HCT116 (cell line): ENCODE results near the gene WFDC1. TPM values are rescaled to one million over a fixed set of nuclear protein-coding genes. Genes with fewer than 3 reads are reported as not detected.

Experiments
- ATAC-seq: fragments of 200-7000 bp; cut with Tn5 transposase; 2 replicates; pipeline ENCODE4 v1.9.1; 2020; ENCODE audit warnings: mild to moderate bottlenecking, moderate library complexity
- BruUV-seq: library from RNA; stranded (reverse); fragments of 400-500 nt; replicated peaks from 2 replicates; lab custom pipeline; 2021; lab: Mats Ljungman, UMichigan
- CTCF ChIA-PET: fragments of 300-600 bp; sonication (Branson Sonifier 250); formaldehyde crosslinking; loops from one replicate; lab custom pipeline; 2021; ENCODE audit warnings: antibody characterized with exemption; lab: Charles Lee
- POLR2A ChIA-PET: fragments of 300-600, 350-600 bp; sonication (Branson Sonifier 250); formaldehyde crosslinking; loops from one replicate; lab custom pipeline; 2021; ENCODE audit warnings: antibody characterized with exemption; lab: Charles Lee
- RAD21 ChIA-PET, 2 experiments: fragments of 300-600 bp; sonication (Branson Sonifier 250); formaldehyde crosslinking; loops; one replicate each; lab custom pipeline; 2023; ENCODE audit warnings: low total read pairs in 2 of 2; ENCODE audit not compliant: uncharacterized antibody in 2 of 2, unreplicated experiment in 2 of 2, low non-redundant PET in 1 of 2; lab: Charles Lee
- DNase-seq: peaks from one replicate; pipeline ENCODE4 v3.0.0-alpha.2; 2010; ENCODE audit warnings: low read depth, low spot score
- H2AFZ ChIP-seq: fragments of 200-600 bp; shearing (Covaris generic), sonication (generic); 2 replicates; pipeline ENCODE4 v1.6.1; 2017; ENCODE audit warnings: low read depth, mixed run types, mixed read lengths, antibody characterized with exemption, low read length; ENCODE audit not compliant: poor library complexity, severe bottlenecking
- H3K27ac ChIP-seq: 2 replicates; pipeline ENCODE4 v1.5.1; 2012; ENCODE audit warnings: low read depth, low read length
- H3K27me3 ChIP-seq: fragments of 200-600 bp; sonication (generic); 2 replicates; pipeline ENCODE4 v1.6.1; 2016; ENCODE audit warnings: mixed run types, low read length, mixed read lengths; ENCODE audit not compliant: insufficient read depth
- H3K36me3 ChIP-seq, 2 experiments: fragments of 200-500 bp in 1 of 2; fragments of 200-600 bp in 1 of 2; sonication (Bioruptor generic) in 1 of 2; sonication (generic) in 1 of 2; 2 replicates each; pipeline versions ENCODE4 v1.5.1 to v1.6.1; 2014 to 2016; ENCODE audit warnings: low read length in 2 of 2, inconsistent platforms in 1 of 2, mixed read lengths in 1 of 2, mixed run types in 1 of 2; ENCODE audit not compliant: insufficient read depth in 2 of 2, control insufficient read depth in 1 of 2
- H3K4me1 ChIP-seq, 2 experiments: fragments of 200-600 bp in 1 of 2; sonication (generic) in 1 of 2; 2 replicates each; pipeline versions ENCODE4 v1.5.1 to v1.6.1; 2012 to 2017; ENCODE audit warnings: low read length in 2 of 2, inconsistent platforms in 1 of 2, mild to moderate bottlenecking in 1 of 2, mixed read lengths in 1 of 2, mixed run types in 1 of 2, moderate library complexity in 1 of 2; ENCODE audit not compliant: insufficient read depth in 2 of 2, control insufficient read depth in 1 of 2
- H3K4me2 ChIP-seq: fragments of 200-600 bp; sonication (generic); 2 replicates; pipeline ENCODE4 v1.6.1; 2017; ENCODE audit warnings: mixed run types, low read length, mixed read lengths
- H3K4me3 ChIP-seq, 2 experiments: fragments of 200-600 bp in 1 of 2; sonication (generic) in 1 of 2; replicated peaks in 1 of 2; 2 replicates each; pipeline ENCODE4 v1.5.1; 2011 to 2016; ENCODE audit warnings: low read length in 2 of 2, control low read depth in 1 of 2, low read depth in 1 of 2, mild to moderate bottlenecking in 1 of 2, mixed read lengths in 1 of 2, mixed run types in 1 of 2
- H3K79me2 ChIP-seq: fragments of 200-600 bp; sonication (generic); 2 replicates; pipeline ENCODE4 v1.6.1; 2017; ENCODE audit warnings: mild to moderate bottlenecking, mixed run types, low read length, moderate library complexity, mixed read lengths; ENCODE audit not compliant: insufficient read depth
- H3K9ac ChIP-seq: fragments of 200-600 bp; sonication (generic); 2 replicates; pipeline ENCODE4 v1.6.1; 2016; ENCODE audit warnings: low read length, mixed read lengths
- H3K9me2 ChIP-seq: fragments of 200-600 bp; sonication (generic), shearing (Covaris generic); 2 replicates; pipeline ENCODE4 v1.6.1; 2017; ENCODE audit warnings: mixed run types, mild to moderate bottlenecking, moderate library complexity; ENCODE audit not compliant: insufficient read depth
- H3K9me3 ChIP-seq, 2 experiments: fragments of 200-500 bp in 1 of 2; fragments of 200-600 bp in 1 of 2; sonication (Bioruptor generic) in 1 of 2; sonication (generic) in 1 of 2; 2 replicates each; pipeline ENCODE4 v1.6.1; 2014 to 2017; ENCODE audit warnings: low read length in 2 of 2, mixed read lengths in 2 of 2, inconsistent platforms in 1 of 2, low read depth in 1 of 2, mild to moderate bottlenecking in 1 of 2, mixed run types in 1 of 2, moderate library complexity in 1 of 2; ENCODE audit not compliant: control insufficient read depth in 1 of 2, insufficient read depth in 1 of 2
- H4K20me1 ChIP-seq: fragments of 200-600 bp; sonication (generic), shearing (Covaris generic); 2 replicates; pipeline ENCODE4 v1.6.1; 2017; ENCODE audit warnings: mixed run types, mild to moderate bottlenecking, moderate library complexity; ENCODE audit not compliant: insufficient read depth
- CEBPB ChIP-seq: IDR thresholded peaks from 2 replicates; pipeline ENCODE4 v1.6.1; 2012; ENCODE audit warnings: low read depth
- EZH2phosphoT487 ChIP-seq: fragments of 200-600 bp; IDR thresholded peaks from 2 replicates; pipeline ENCODE4 v1.6.1; 2018; ENCODE audit warnings: antibody characterized with exemption, borderline replicate concordance
- FOSL1 ChIP-seq: IDR thresholded peaks from 2 replicates; pipeline ENCODE4 v1.6.1; 2012; ENCODE audit warnings: low read depth
- POLR2A ChIP-seq: IDR thresholded peaks from 2 replicates; pipeline ENCODE4 v1.7.0; 2011; ENCODE audit warnings: borderline replicate concordance; ENCODE audit not compliant: insufficient read depth, insufficient read length; ENCODE audit errors: extremely low read depth
- SIN3A ChIP-seq: IDR thresholded peaks from 2 replicates; pipeline ENCODE4 v1.6.1; 2012; ENCODE audit warnings: low read depth
- ZFX ChIP-seq: fragments of 450-650 bp; IDR thresholded peaks from 2 replicates; pipeline ENCODE4 v1.6.1; 2017
- intact Hi-C: fragments of 100-400 bp; cut with micrococcal nuclease; formaldehyde crosslinking; loops from 2 replicates; pipeline ENCODE4 v1.10.0; 2022
- total RNA-seq: library from RNA; stranded (reverse); gene quantifications from one replicate; pipeline ENCODE4 v1.2.1, GENCODE V29; 2021; ENCODE audit not compliant: unreplicated experiment
- TF ChIP-seq, protein P1 (sequence below): IDR thresholded peaks from 2 replicates; pipeline ENCODE4 v1.6.1; 2012
- TF ChIP-seq, protein P2 (sequence below): IDR thresholded peaks from 2 replicates; pipeline ENCODE4 v1.6.1; 2012; ENCODE audit warnings: low read depth

Gene WFDC1
- total RNA-seq, 1 experiment from 2014 or later = 0.42 TPM

DNA sequence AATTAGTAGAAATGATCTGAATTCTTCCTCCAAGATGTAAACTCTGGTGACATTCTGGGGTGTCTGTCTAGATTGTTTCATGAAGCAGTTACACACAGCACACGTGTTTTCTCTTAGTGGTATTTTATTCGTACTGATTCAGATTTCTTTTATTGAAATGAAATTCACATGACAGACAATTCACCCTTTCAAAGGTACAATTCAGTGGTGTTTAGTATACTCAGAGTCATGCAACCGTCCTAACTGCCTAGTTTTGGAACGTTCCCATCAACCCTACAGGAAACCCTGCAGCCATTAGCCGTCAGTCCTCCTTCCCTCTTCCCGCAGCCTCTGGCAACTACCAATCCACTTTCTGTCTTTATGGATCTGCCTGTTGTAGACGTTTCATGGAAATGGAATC, 8.8 kb downstream of the WFDC1 start:
- H3K4me2 ChIP-seq = no peak overlapping the region
- CTCF ChIA-PET = interaction anchor here (1.4 kb wide), 1 partner anchor 27 kb away, joined by 4 read pairs; no protein-coding TSS in a partner anchor
- DNase-seq (no peak), ATAC-seq (no peak)
- H3K9ac ChIP-seq = no peak overlapping the region
- no peak overlapping the region for H2AFZ ChIP-seq
- peaks cover 0 to 6% of the 10 kb centered on the region in 2 experiments; a peak in 1 of 4 replicates for H3K4me1 ChIP-seq
- RAD21 ChIA-PET = no interaction called here
- no peak overlapping the region for H3K27ac ChIP-seq
- peaks cover 15% of the 10 kb centered on the region; the same call in 1 of the 2 replicates for H3K27me3 ChIP-seq
- H3K79me2 ChIP-seq = no peaks in the 10 kb centered on the region
- no peaks in the 10 kb centered on the region for H3K9me2 ChIP-seq
- TF ChIP-seq, protein P1, sequence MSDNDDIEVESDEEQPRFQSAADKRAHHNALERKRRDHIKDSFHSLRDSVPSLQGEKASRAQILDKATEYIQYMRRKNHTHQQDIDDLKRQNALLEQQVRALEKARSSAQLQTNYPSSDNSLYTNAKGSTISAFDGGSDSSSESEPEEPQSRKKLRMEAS = no peak
- TF ChIP-seq EZH2phosphoT487 (no peak), CEBPB (no peak), FOSL1 (no peak), ZFX (no peak), POLR2A (no peak), SIN3A (no peak)
- TF ChIP-seq, protein P2, sequence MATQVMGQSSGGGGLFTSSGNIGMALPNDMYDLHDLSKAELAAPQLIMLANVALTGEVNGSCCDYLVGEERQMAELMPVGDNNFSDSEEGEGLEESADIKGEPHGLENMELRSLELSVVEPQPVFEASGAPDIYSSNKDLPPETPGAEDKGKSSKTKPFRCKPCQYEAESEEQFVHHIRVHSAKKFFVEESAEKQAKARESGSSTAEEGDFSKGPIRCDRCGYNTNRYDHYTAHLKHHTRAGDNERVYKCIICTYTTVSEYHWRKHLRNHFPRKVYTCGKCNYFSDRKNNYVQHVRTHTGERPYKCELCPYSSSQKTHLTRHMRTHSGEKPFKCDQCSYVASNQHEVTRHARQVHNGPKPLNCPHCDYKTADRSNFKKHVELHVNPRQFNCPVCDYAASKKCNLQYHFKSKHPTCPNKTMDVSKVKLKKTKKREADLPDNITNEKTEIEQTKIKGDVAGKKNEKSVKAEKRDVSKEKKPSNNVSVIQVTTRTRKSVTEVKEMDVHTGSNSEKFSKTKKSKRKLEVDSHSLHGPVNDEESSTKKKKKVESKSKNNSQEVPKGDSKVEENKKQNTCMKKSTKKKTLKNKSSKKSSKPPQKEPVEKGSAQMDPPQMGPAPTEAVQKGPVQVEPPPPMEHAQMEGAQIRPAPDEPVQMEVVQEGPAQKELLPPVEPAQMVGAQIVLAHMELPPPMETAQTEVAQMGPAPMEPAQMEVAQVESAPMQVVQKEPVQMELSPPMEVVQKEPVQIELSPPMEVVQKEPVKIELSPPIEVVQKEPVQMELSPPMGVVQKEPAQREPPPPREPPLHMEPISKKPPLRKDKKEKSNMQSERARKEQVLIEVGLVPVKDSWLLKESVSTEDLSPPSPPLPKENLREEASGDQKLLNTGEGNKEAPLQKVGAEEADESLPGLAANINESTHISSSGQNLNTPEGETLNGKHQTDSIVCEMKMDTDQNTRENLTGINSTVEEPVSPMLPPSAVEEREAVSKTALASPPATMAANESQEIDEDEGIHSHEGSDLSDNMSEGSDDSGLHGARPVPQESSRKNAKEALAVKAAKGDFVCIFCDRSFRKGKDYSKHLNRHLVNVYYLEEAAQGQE = no peak
- no TSS peak for BruUV-seq
- no peaks in the 10 kb centered on the region for H4K20me1 ChIP-seq
- POLR2A ChIA-PET = no interaction called here
- H3K4me3 ChIP-seq = no peak overlapping the region
- intact Hi-C loops = no loop called here
- H3K9me3 ChIP-seq = no peaks in the 10 kb centered on the region
- H3K36me3 ChIP-seq = no peaks in the 10 kb centered on the region
